GM18868 (cell line): Measurements from ENCODE around the gene MDH1.
"Not testable (repeated sequence)": the region's sequence is repeated elsewhere in the genome, so short reads cannot be mapped to it uniquely, and the experiment has no call there.

Source experiments
- ATAC-seq: cut with Tn5 transposase; IDR thresholded peaks from one replicate; pipeline ENCODE4 v1.9.1; 2021; ENCODE audit warnings: mild to moderate bottlenecking, moderate library complexity; ENCODE audit not compliant: unreplicated experiment

The MDH1 gene

GRCh38 chr2:63587814-63588384 lies 864 bp upstream of the MDH1 start:
- ATAC-seq: no peak

- peak; percentile 2 for ATAC-seq
These were observed 590 bp downstream of the MDH1 start for GRCh38 chr2:63589148-63589958.

GRCh38 chr2:63590626-63591408 lies 2.1 kb downstream of the MDH1 start:
- ATAC-seq: peak; percentile 17

- ATAC-seq: no peak
These were observed 2.9 kb downstream of the MDH1 start for GRCh38 chr2:63591566-63592175.

GRCh38 chr2:63594660-63595059 lies 5.9 kb downstream of the MDH1 start:
- no peak for ATAC-seq

GRCh38 chr2:63596401-63596883 lies 7.7 kb downstream of the MDH1 start:
- no peak for ATAC-seq

- no peak for ATAC-seq
These were observed 10.2 kb downstream of the MDH1 start for GRCh38 chr2:63598981-63599380.

GRCh38 chr2:63600881-63601460 lies 12.2 kb downstream of the MDH1 start:
- ATAC-seq: no peak

- no peak for ATAC-seq
These were observed 15.9 kb downstream of the MDH1 start for GRCh38 chr2:63604666-63605065.

- ATAC-seq: not testable (repeated sequence)
These were observed 20.1 kb downstream of the MDH1 start for GRCh38 chr2:63608865-63609264.

GRCh38 chr2:63610525-63610924 lies 21.8 kb downstream of the MDH1 start:
- no peak for ATAC-seq

GRCh38 chr2:63613391-63613901 lies 24.7 kb downstream of the MDH1 start:
- ATAC-seq: no peak

GRCh38 chr2:63614448-63614968 lies 25.7 kb downstream of the MDH1 start:
- no peak for ATAC-seq

GRCh38 chr2:63614983-63615945 lies 26.5 kb downstream of the MDH1 start:
- ATAC-seq: no peak

- ATAC-seq: no peak
These were observed 28.6 kb downstream of the MDH1 start for GRCh38 chr2:63617366-63617765.

- no peak for ATAC-seq
These were observed 30.6 kb downstream of the MDH1 start for GRCh38 chr2:63619328-63619727.

GRCh38 chr2:63622751-63623150 lies 34.0 kb downstream of the MDH1 start:
- ATAC-seq: no peak

GRCh38 chr2:63623763-63624162 lies 35.0 kb downstream of the MDH1 start:
- not testable (repeated sequence) for ATAC-seq

GRCh38 chr2:63627866-63628265 lies 39.1 kb downstream of the MDH1 start:
- no peak for ATAC-seq
